GM23338 (cell line): ENCODE data around the gene ADD1. TPM values are rescaled to one million over a fixed set of nuclear protein-coding genes. Genes with fewer than 3 reads are reported as not detected.

Experiments used
- ATAC-seq: fragments of 200-7000 bp; cut with Tn5 transposase; 3 replicates; pipeline ENCODE4 v1.9.1; 2020
- DNase-seq: peaks from one replicate; pipeline ENCODE4 v3.0.0-alpha.2; 2015; ENCODE audit warnings: low spot score
- H2AFZ ChIP-seq: fragments of 200-600 bp; sonication (generic); 2 replicates; pipeline ENCODE4 v1.8.0; 2016; ENCODE audit warnings: antibody characterized with exemption, mild to moderate bottlenecking, moderate library complexity
- H3F3A ChIP-seq: fragments of 200-600 bp; sonication (generic); replicated peaks from 2 replicates; pipeline ENCODE4 v1.8.0; 2017; ENCODE audit warnings: antibody characterized with exemption, mixed run types, low read depth
- H3K27ac ChIP-seq: fragments of 200-600 bp; sonication (generic); 2 replicates; pipeline ENCODE4 v1.6.1; 2016; ENCODE audit warnings: low read depth
- H3K27me3 ChIP-seq: fragments of 200-600 bp; sonication (generic); 2 replicates; pipeline ENCODE4 v1.8.0; 2016; ENCODE audit warnings: mild to moderate bottlenecking, mixed run types, moderate library complexity; ENCODE audit not compliant: insufficient read depth
- H3K36me3 ChIP-seq: fragments of 200-600 bp; sonication (generic); 2 replicates; pipeline ENCODE4 v1.8.0; 2016; ENCODE audit warnings: mild to moderate bottlenecking; ENCODE audit not compliant: insufficient read depth
- H3K4me1 ChIP-seq: fragments of 200-600 bp; sonication (generic); 2 replicates; pipeline ENCODE4 v1.8.0; 2016; ENCODE audit warnings: mild to moderate bottlenecking, moderate library complexity; ENCODE audit not compliant: insufficient read depth
- H3K4me2 ChIP-seq: fragments of 200-600 bp; sonication (generic); 2 replicates; pipeline ENCODE4 v1.7.1; 2017; ENCODE audit warnings: mixed run types
- H3K4me3 ChIP-seq: fragments of 200-600 bp; sonication (generic); 2 replicates; pipeline ENCODE4 v1.6.1; 2016; ENCODE audit warnings: mixed run types
- H3K79me2 ChIP-seq: fragments of 200-600 bp; sonication (generic); replicated peaks from 2 replicates; pipeline ENCODE4 v1.8.0; 2017; ENCODE audit warnings: mild to moderate bottlenecking; ENCODE audit not compliant: insufficient read depth
- H3K9me2 ChIP-seq: fragments of 200-600 bp; sonication (generic); 2 replicates; pipeline ENCODE4 v1.8.0; 2017; ENCODE audit not compliant: insufficient read depth
- H4K20me1 ChIP-seq: fragments of 200-600 bp; sonication (generic); replicated peaks from 2 replicates; pipeline ENCODE4 v1.8.0; 2017; ENCODE audit warnings: mild to moderate bottlenecking; ENCODE audit not compliant: insufficient read depth
- H3K27ac Mint-ChIP-seq: 2 replicates; pipeline ENCODE4 v1.8.0; 2020; ENCODE audit warnings: inconsistent platforms, mild to moderate bottlenecking, moderate library complexity, mixed read lengths
- H3K27me3 Mint-ChIP-seq: 3 replicates; pipeline ENCODE4 v1.8.0; 2022; ENCODE audit warnings: low read depth, mild to moderate bottlenecking, moderate library complexity, mixed read lengths, inconsistent platforms; ENCODE audit not compliant: insufficient read depth, poor library complexity
- H3K36me3 Mint-ChIP-seq: 3 replicates; pipeline ENCODE4 v1.8.0; 2021; ENCODE audit warnings: low read depth, mild to moderate bottlenecking, inconsistent platforms, moderate library complexity, mixed read lengths
- H3K4me1 Mint-ChIP-seq: 3 replicates; pipeline ENCODE4 v1.8.0; 2020; ENCODE audit warnings: mild to moderate bottlenecking, inconsistent platforms, mixed read lengths
- H3K4me3 Mint-ChIP-seq: 3 replicates; pipeline ENCODE4 v1.8.0; 2021; ENCODE audit warnings: moderate library complexity, mild to moderate bottlenecking, inconsistent platforms, mixed read lengths
- H3K9me3 Mint-ChIP-seq: 3 replicates; pipeline ENCODE4 v1.8.0; 2020; ENCODE audit warnings: moderate library complexity, mild to moderate bottlenecking, inconsistent platforms, mixed read lengths
- CREB1 ChIP-seq: fragments of 250-450 bp; sonication (Bioruptor Pico); IDR thresholded peaks from 2 replicates; pipeline ENCODE4 v1.5.0; 2020; ENCODE audit warnings: low read depth, mild to moderate bottlenecking, moderate library complexity
- CTCF ChIP-seq, 2 experiments: fragments of 200-600 bp in 1 of 2; sonication (generic) in 1 of 2; conservative IDR thresholded peaks; 2 replicates each; pipeline versions ENCODE4 v1.5.1 to v1.6.1; 2016 to 2017; ENCODE audit warnings: antibody characterized with exemption in 2 of 2, low read depth in 2 of 2, mild to moderate bottlenecking in 2 of 2, moderate library complexity in 1 of 2
- ETS1 ChIP-seq: IDR thresholded peaks from 2 replicates; pipeline ENCODE4 v1.6.1; 2016; ENCODE audit warnings: antibody characterized with exemption
- EZH2 ChIP-seq: fragments of 200-600 bp; sonication (generic); IDR thresholded peaks from one replicate; pipeline ENCODE4 v1.8.0; 2017; ENCODE audit warnings: antibody characterized with exemption, mild to moderate bottlenecking, low read depth; ENCODE audit not compliant: unreplicated experiment
- EZH2phosphoT487 ChIP-seq: fragments of 200-600 bp; sonication (generic); IDR thresholded peaks from one replicate; pipeline ENCODE4 v1.8.1; 2018; ENCODE audit warnings: antibody characterized with exemption; ENCODE audit not compliant: unreplicated experiment
- JUNB ChIP-seq: IDR thresholded peaks from one replicate; pipeline ENCODE4 v1.6.1; 2016; ENCODE audit warnings: antibody characterized with exemption; ENCODE audit not compliant: unreplicated experiment
- NANOG ChIP-seq: IDR thresholded peaks from 2 replicates; pipeline ENCODE4 v1.6.1; 2016; ENCODE audit warnings: antibody characterized with exemption, borderline replicate concordance
- POLR2AphosphoS5 ChIP-seq: IDR thresholded peaks from 2 replicates; pipeline ENCODE4 v1.6.1; 2016; ENCODE audit warnings: antibody characterized with exemption, low read depth
- REST ChIP-seq: IDR thresholded peaks from one replicate; pipeline ENCODE4 v1.6.1; 2018; ENCODE audit warnings: antibody characterized with exemption; ENCODE audit not compliant: unreplicated experiment
- STAT1 ChIP-seq: IDR thresholded peaks from one replicate; pipeline ENCODE4 v1.6.1; 2016; ENCODE audit warnings: antibody characterized with exemption; ENCODE audit not compliant: unreplicated experiment
- ZNF114 ChIP-seq: fragments of 250-450 bp; sonication (Bioruptor Pico); IDR thresholded peaks from 2 replicates; pipeline ENCODE4 v1.5.0; 2020; ENCODE audit warnings: mild to moderate bottlenecking, moderate library complexity
- ZNF331 ChIP-seq: fragments of 250-450 bp; sonication (Bioruptor Pico); IDR thresholded peaks from 2 replicates; pipeline ENCODE4 v1.5.0; 2020; ENCODE audit warnings: low read depth, mild to moderate bottlenecking, moderate library complexity
- ZNF462 ChIP-seq: fragments of 250-450 bp; sonication (Bioruptor Pico); IDR thresholded peaks from 2 replicates; pipeline ENCODE4 v1.5.0; 2020; ENCODE audit warnings: mild to moderate bottlenecking, moderate library complexity
- polyA plus RNA-seq: library from polyadenylated mRNA; unstranded; fragments of >200 nt; fragmentation: Nextera tagmentation; extraction: Ambion mirVana; gene quantifications from 2 replicates; pipeline ENCODE4 v1.2.1, GENCODE V29; 2016
- total RNA-seq: library from RNA; depleted of rRNA; stranded (reverse); fragments of >200 nt; shearing (Covaris generic); gene quantifications from 2 replicates; pipeline ENCODE4 v1.2.3, GENCODE V29; 2014

The ADD1 gene
- total and polyA plus RNA-seq, 2 experiments from 2014 or later = 126 to 144 TPM

GRCh38 chr4:2911868-2912267 is 68.2 kb downstream of the ADD1 start:
- Histone ChIP-seq H3K36me3 (peaks cover 10% of the 10 kb centered on the region), H3K4me2 (no peak overlapping the region), H3K4me1 (no peaks in the 10 kb centered on the region), H3K4me3 (no peak overlapping the region), H3K27ac (no peak overlapping the region), H3F3A (0 out of 2 replicates have a peak, but pooled peaks cover 2% of the 10 kb centered on the region), H3K79me2 (no peaks in the 10 kb centered on the region; the same call in 1 of the 2 replicates), H2AFZ (no peak overlapping the region), H3K27me3 (no peaks in the 10 kb centered on the region), H4K20me1 (no peaks in the 10 kb centered on the region; the same call in 1 of the 2 replicates), H3K9me2 (no peaks in the 10 kb centered on the region)
- Mint-ChIP-seq H3K4me1 (no peaks in the 10 kb centered on the region), H3K27ac (no peak overlapping the region), H3K27me3 (peaks cover 4% of the 10 kb centered on the region), H3K9me3 (peaks cover 2% of the 10 kb centered on the region; the same call in 2 of the 3 replicates), H3K36me3 (peaks cover 59% of the 10 kb centered on the region), H3K4me3 (no peak overlapping the region)
- ATAC-seq = no peak
- TF ChIP-seq NANOG (no peak), REST (no peak), CTCF (conservative IDR thresholded peaks at IDR 0.05; ENCODE audit: low read depth in 2 of 2) (no peak), JUNB (no peak), STAT1 (no peak), EZH2phosphoT487 (no peak), ZNF331 (no peak), ETS1 (no peak), POLR2AphosphoS5 (no peak), ZNF462 (no peak), EZH2 (no peak), ZNF114 (no peak), CREB1 (CRISPR knock-in tag) (no peak)
- DNase-seq = no peak
